ENCODE data around the gene GCGR. TPM values are rescaled to one million over a fixed set of nuclear protein-coding genes. Genes with fewer than 3 reads are reported as not detected.
A peak's percentile ranks its signal among the peaks of the same experiment; 100 is the strongest.

Gene GCGR
- total and polyA plus RNA-seq, 2 of the 13 experiments (the other 11 are each of a cell fraction or from before 2014, with no cell fraction given): 0.04 to 0.13 TPM

DNA sequence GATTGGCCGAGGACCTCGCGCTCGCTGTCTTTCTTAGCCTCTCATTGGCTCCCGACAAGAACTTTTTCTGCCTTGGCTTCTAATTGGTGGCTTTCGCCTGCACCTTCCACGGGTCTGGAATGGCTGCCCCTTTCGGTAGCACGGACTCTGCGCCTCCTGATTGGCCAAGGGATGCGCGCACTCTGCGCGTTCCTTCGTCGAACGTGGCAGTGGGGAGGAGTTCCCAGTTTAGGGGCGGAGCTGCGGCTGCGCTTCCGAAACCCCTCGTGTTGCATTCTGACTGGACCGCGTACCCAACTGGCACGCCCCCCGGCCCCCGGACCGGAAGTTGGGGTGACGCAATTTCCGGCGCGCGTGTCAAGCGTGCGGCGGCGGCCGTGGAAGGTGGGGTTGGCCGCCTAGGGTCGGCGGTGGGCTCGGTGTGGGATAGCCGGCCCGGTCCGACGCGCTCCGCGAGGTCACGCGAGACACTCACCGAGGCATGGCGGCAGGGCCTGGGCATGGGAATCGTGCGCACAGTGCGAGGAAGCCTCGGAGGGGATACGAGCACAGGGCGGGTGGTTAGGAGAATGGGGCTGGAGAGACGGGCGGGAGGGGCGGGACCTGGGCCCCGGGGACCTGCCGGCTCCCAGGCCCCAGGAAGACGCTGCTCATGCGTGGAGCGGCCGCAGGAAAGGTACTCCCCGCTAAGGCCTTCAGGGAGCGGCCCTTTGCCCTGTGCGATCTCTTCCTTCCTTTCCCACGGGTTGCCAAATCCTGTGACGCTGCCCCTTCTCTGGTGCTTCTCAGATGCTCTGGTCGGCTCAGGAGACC lies 57.0 kb downstream of the GCGR start (continued):
- no peak; the same call in 1 of the 2 replicates for TF ChIP-seq HNF1A (IDR thresholded peaks at IDR 0.05; ENCODE audit: low read depth)
- TF ChIP-seq HNF1A (CRISPR knock-in tag; IDR thresholded peaks at IDR 0.05; ENCODE audit: borderline replicate concordance): peak; percentile 82; the same call in 1 of the 2 replicates
- peak; percentile 91 for TF ChIP-seq IRF9 (CRISPR knock-in tag; IDR thresholded peaks at IDR 0.05; ENCODE audit: borderline replicate concordance)
- TF ChIP-seq CREB1 (IDR thresholded peaks at IDR 0.05): peak; percentile 96
- peak; percentile 98 for TF ChIP-seq CREB1 (CRISPR knock-in tag; IDR thresholded peaks at IDR 0.05)
- TF ChIP-seq NR2F1 (CRISPR knock-in tag; IDR thresholded peaks at IDR 0.05): 0 out of 4 replicates have a peak, but pooled peaks of 1 of the 2 experiments have one; percentile 18
- peak; percentile 98 for TF ChIP-seq YEATS4 (CRISPR knock-in tag; IDR thresholded peaks at IDR 0.05; ENCODE audit: borderline replicate concordance)
- TF ChIP-seq ZNF143 (CRISPR knock-in tag; IDR thresholded peaks at IDR 0.05): peak; percentile 55
- peak; percentile 99 for TF ChIP-seq ZNF430 (CRISPR knock-in tag; IDR thresholded peaks at IDR 0.05)
- TF ChIP-seq ZNF546 (CRISPR knock-in tag; conservative IDR thresholded peaks at IDR 0.05): peak; percentile 76; the same call in 1 of the 2 replicates
- TF ChIP-seq ZNF704 (CRISPR knock-in tag; IDR thresholded peaks at IDR 0.05; ENCODE audit: borderline replicate concordance): peak; percentile 82; the same call in 1 of the 2 replicates
- TF ChIP-seq ZFP36L1 (CRISPR knock-in tag; IDR thresholded peaks at IDR 0.05): peak; percentile 96; the same call in 1 of the 2 replicates
- 0 out of 2 replicates have a peak, but pooled peaks have one; percentile 31 for TF ChIP-seq DNMT1 (CRISPR knock-in tag; IDR thresholded peaks at IDR 0.05)
- TF ChIP-seq GTF3A (CRISPR knock-in tag; conservative IDR thresholded peaks at IDR 0.05): no peak
- peak; percentile 97 for TF ChIP-seq MAX (IDR thresholded peaks at IDR 0.05)
- peak; percentile 78; the same call in 1 of the 2 replicates for TF ChIP-seq ZFP1 (CRISPR knock-in tag; IDR thresholded peaks at IDR 0.05)

Data from HepG2 (cell line).